Spinal cord (tissue), 10 donors: ENCODE data around the gene TMEM174. TPM values are rescaled to one million over a fixed set of nuclear protein-coding genes. Genes with fewer than 3 reads are reported as not detected.
A peak's percentile ranks its signal among the peaks of the same experiment; 100 is the strongest.
"Not testable (repeated sequence)": the region's sequence is repeated elsewhere in the genome, so short reads cannot be mapped to it uniquely, and the experiment has no call there.

Experiments
- DNase-seq, 6 donors: peaks; one replicate each; pipeline versions ENCODE4 v3.0.0 to v3.0.0-alpha.2; 2013 to 2015; ENCODE audit warnings: low spot score in 6 of 6, low read depth in 4 of 6
- H3K27ac ChIP-seq: one replicate; pipeline ENCODE4 v1.5.1; 2013; ENCODE audit warnings: low read depth, low read length, control low read depth
- H3K27me3 ChIP-seq: one replicate; pipeline ENCODE4 v1.6.1; 2013; ENCODE audit warnings: low read length; ENCODE audit not compliant: control insufficient read depth, insufficient read depth
- H3K36me3 ChIP-seq: one replicate; pipeline ENCODE4 v1.6.1; 2013; ENCODE audit warnings: low read length; ENCODE audit not compliant: control insufficient read depth, insufficient read depth
- H3K4me1 ChIP-seq: one replicate; pipeline ENCODE4 v1.6.1; 2013; ENCODE audit warnings: low read length; ENCODE audit not compliant: control insufficient read depth, insufficient read depth
- H3K4me3 ChIP-seq: one replicate; pipeline ENCODE4 v1.5.1; 2013; ENCODE audit warnings: low read depth, low read length, control low read depth
- H3K9me3 ChIP-seq: one replicate; pipeline ENCODE4 v1.6.1; 2013; ENCODE audit warnings: low read length; ENCODE audit not compliant: control insufficient read depth, insufficient read depth
- WGBS: methylation state at CpG from one replicate; pipeline ENCODE4 v1.1.5; 2013; ENCODE audit warnings: missing lambda C conversion rate; ENCODE audit not compliant: insufficient coverage; 5-methylcytosine and 5-hydroxymethylcytosine counted together
- polyA plus RNA-seq, 2 donors: library from polyadenylated mRNA; unstranded; fragments of 120-200 nt; gene quantifications; one replicate each; pipeline ENCODE4 v1.2.1, GENCODE V29; 2013; ENCODE audit not compliant: insufficient read length in 2 of 2
- total RNA-seq, 2 donors: library from RNA; depleted of rRNA in 1 of 2; stranded (reverse); fragments of 120-200 nt in 1 of 2; fragments of >200 nt in 1 of 2; gene quantifications; one replicate each; pipeline versions ENCODE4 v1.2.3 to v1.2.4, GENCODE V29; 2013 to 2014
- donor health status: healthy.

Gene TMEM174
- total and polyA plus RNA-seq, 4 donors: 0.14 TPM; not detected in 3

DNA sequence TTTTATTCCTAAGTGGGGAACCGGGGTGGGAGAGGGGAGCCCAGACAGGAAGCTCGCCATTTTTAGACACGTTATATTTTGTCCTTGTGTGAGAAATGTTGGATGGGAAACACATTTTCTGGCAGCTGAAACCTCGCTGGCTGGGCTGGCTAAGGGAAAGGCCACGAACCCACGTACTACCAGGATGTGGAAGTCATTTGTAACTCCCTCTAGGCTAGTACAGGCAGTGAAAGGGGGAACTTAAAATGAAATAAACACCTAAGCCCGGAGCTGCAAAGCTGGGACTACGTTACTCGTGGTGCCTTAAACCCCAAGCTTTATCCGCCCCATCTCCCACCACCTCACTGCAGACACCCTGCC is 42.5 kb downstream of the TMEM174 start:
- H3K36me3 ChIP-seq: no peaks in the 10 kb centered on the region
- H3K4me1 ChIP-seq: peaks cover 12% of the 10 kb centered on the region
- peaks cover 64% of the 10 kb centered on the region for H3K27me3 ChIP-seq
- no peaks in the 10 kb centered on the region for H3K9me3 ChIP-seq
- no peak overlapping the region for H3K27ac ChIP-seq
- no peak for DNase-seq
- WGBS: 6% methylated on average over 6 of the region's 10 CpGs
- peak overlapping the region; percentile 37 for H3K4me3 ChIP-seq

DNA sequence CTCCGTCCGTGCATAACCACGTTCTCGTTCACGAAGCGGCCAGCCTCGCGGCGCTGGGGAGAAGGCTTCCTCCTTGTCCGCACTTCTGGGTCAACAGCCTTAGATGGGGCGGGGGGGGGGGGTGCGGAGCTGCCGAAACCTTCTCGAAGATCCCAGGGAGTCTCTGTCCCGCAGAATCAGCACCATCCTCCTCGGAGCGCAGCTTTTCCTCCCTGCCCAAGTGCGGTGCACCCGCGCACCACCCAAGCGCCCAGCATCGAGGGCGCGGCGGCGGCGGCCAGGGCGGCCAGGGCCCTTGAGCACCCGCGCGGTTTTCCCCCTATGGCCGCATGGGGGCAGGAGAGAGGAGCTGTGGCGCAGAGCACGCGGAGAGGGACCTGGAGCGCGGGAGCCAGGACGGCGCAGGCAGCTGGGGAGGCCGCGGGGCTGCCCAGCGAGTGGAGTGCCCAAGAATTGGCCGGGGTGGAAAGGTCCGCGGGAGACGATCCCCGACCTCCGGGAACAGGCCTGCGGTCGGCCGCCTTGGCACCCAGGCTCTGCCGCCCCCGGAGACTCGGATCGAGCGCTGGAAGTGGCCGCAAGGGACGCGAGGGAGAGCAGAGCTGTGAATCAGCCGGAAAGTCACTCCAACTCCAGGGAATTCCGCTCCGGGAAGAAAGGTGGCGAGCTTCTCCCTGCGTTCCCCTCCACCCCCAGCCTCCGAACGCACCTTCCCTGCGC is 43.1 kb downstream of the TMEM174 start:
- peak overlapping the region; percentile 37 for H3K4me3 ChIP-seq
- peaks cover 12% of the 10 kb centered on the region for H3K4me1 ChIP-seq
- peaks cover 66% of the 10 kb centered on the region for H3K27me3 ChIP-seq
- WGBS: under 1% methylated on average over 54 of the region's 67 CpGs
- no peak overlapping the region for H3K27ac ChIP-seq
- no peaks in the 10 kb centered on the region for H3K36me3 ChIP-seq
- no peaks in the 10 kb centered on the region for H3K9me3 ChIP-seq
- DNase-seq: peak in 4 of 6 donors; percentile 50 to 92 (median 76)

DNA sequence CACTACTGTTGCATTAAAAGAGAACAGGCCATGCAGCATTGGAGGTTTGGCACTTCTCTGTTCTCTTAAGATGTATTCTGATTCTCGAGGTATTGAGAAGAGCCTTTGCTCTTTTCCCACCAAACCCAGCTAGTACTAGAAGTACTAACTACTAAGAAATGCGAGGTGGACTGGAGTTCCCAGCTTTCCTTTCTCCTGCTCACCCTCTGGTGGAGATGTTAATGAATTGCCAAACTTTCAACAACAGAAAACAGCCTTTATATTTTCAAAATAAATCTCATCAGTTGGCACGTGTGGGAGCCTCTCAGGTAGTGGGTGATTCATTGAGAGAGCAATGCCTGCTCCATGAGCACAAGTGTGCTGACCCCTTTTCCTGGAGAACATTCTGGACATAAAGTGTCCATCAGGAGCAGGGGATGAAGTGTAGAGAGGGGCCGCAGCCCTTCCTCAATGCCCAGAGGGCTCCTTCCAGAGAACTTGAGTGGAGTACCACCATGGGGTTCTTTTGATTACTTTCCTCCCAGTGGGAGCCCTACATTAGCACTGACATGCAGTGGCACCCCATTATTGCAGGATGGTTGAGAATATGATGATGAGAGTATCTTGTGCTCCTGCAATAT is 45.7 kb downstream of the TMEM174 start:
- Histone ChIP-seq H3K27ac (no peak overlapping the region), H3K4me1 (peaks cover 12% of the 10 kb centered on the region), H3K9me3 (no peaks in the 10 kb centered on the region), H3K36me3 (no peaks in the 10 kb centered on the region), H3K4me3 (no peak overlapping the region), H3K27me3 (peaks cover 75% of the 10 kb centered on the region)
- peak in 1 of 6 donors; percentile 56 for DNase-seq
- 60% methylated on average over 2 of the region's 4 CpGs for WGBS

DNA sequence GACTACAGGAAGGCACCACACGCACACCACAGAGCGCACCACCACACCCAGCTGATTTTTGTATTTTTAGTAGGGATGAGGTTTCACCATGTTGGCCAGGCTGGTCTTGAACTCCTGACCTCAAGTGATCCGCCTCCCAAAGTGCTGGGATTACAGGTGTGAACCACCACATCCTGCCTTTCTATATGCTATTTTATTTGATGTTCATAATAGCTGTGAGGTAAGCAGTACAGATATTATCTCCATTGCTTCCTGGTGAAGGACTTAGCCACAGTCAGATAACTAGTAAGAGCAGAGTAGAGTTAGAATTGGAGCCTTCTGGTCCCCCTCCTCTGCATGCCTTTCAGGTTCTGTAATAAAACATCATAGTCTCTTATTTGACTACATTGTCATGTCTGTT is 46.3 kb downstream of the TMEM174 start:
- H3K9me3 ChIP-seq, H3K36me3 ChIP-seq, H3K27ac ChIP-seq, H3K4me3 ChIP-seq, DNase-seq: not testable (repeated sequence)
- Histone ChIP-seq H3K4me1 (peaks cover 12% of the 10 kb centered on the region), H3K27me3 (peaks cover 68% of the 10 kb centered on the region)
- no CpG with 5 or more reads among the region's 3 CpGs for WGBS

DNA sequence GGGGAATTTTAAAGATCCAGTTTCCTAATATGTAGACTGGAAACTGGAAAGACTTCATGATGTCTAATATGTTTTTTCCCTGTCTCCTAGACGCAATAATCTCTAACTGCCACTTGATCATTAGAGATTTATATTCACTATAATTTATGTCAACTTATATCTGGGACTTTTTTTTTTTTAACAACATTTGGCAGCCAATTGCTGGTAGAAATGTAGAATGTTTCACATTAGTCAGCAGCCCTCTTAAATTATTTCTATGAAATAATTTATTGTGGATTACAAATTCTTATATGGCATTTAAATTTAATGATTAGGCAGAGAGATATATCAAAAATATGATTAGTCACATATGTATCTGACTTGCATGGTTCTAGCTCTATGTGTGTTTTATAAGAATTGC is 48.2 kb downstream of the TMEM174 start:
- DNase-seq: no peak
- H3K27ac ChIP-seq: no peak overlapping the region
- no peak overlapping the region for H3K4me3 ChIP-seq
- H3K4me1 ChIP-seq: peaks cover 4% of the 10 kb centered on the region
- H3K27me3 ChIP-seq: peaks cover 62% of the 10 kb centered on the region
- WGBS: no CpG with 5 or more reads among the region's 1 CpG
- no peaks in the 10 kb centered on the region for H3K36me3 ChIP-seq
- H3K9me3 ChIP-seq: no peaks in the 10 kb centered on the region

DNA sequence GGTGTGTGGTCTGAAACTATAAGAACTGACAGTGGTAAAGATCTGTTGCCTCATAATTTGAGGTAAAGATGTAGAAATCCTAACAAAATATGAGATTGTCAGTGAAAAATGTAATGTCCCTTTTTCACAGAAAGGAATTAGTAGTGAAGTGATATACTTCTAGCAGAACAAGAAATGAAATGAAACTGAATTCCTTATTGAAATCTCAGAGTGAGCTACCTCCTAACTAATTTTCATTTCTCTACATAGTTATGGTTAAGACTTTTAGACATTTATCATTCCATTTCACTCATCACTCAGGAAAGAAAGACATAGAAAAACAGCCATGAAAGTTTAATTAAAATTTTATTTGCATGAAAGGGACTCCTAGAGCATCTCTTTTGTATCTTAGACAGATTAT is 48.7 kb downstream of the TMEM174 start:
- no peak overlapping the region for H3K27ac ChIP-seq
- DNase-seq: no peak
- no peak overlapping the region for H3K4me3 ChIP-seq
- H3K9me3 ChIP-seq: no peaks in the 10 kb centered on the region
- H3K4me1 ChIP-seq: no peaks in the 10 kb centered on the region
- peaks cover 57% of the 10 kb centered on the region for H3K27me3 ChIP-seq
- no peaks in the 10 kb centered on the region for H3K36me3 ChIP-seq

DNA sequence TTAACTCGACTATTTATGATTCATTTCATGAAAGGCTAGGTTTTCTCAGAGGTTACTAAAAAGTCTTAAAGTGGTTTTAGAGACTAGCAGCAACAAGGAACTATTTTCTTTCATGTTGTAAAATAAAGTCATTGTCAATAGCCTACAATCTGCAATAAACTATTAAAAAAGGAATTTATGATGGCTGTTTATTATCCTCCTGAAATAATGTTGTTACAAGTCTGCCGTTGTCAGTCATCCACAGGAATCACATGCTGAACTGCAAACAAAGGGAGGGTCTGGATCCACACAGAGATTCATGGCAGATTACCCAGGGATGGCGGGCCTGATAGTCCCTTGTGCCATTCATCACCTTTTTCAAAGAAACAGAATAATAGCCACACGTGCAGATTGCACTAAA is 49.2 kb downstream of the TMEM174 start:
- Histone ChIP-seq H3K36me3 (no peaks in the 10 kb centered on the region), H3K27ac (no peak overlapping the region), H3K9me3 (no peaks in the 10 kb centered on the region), H3K27me3 (peaks cover 53% of the 10 kb centered on the region), H3K4me1 (no peaks in the 10 kb centered on the region), H3K4me3 (no peak overlapping the region)
- no peak for DNase-seq
- 44% methylated on average over 1 of the region's 4 CpGs for WGBS

Other genes starting within 250 kb of the TMEM174 start
- 10 to 100 TPM; 31.0 to 36.4 TPM for gene FCHO2, start 217.2 kb upstream of the TMEM174 start, total RNA-seq
- gene FCHO2, start 217.2 kb upstream of the TMEM174 start, polyA plus RNA-seq: 10 to 100 TPM; 15.5 to 18.2 TPM
- gene TMEM171, start 52.6 kb upstream of the TMEM174 start, total RNA-seq: 1 to 10 TPM in 1 of 2 donors, under 1 TPM in 1; 0.20 to 1.4 TPM
- gene TMEM171, start 52.6 kb upstream of the TMEM174 start, polyA plus RNA-seq: under 1 TPM; 0.74 to 0.92 TPM